H1 (cell line): ENCODE data around the gene SKP1.
"Not testable (repeated sequence)": the region's sequence is repeated elsewhere in the genome, so short reads cannot be mapped to it uniquely, and the experiment has no call there.

Source experiments
- BRCA1 ChIP-seq: IDR thresholded peaks from 2 replicates; pipeline ENCODE4 v1.6.1; 2012; ENCODE audit warnings: low read depth, low read length, improper control_type of control experiment
- CBX8 ChIP-seq: fragments of 300-800, 300-1000 bp; sonication (generic); IDR thresholded peaks from 2 replicates; pipeline ENCODE4 v1.7.1; 2016; ENCODE audit warnings: low read depth, low read length, borderline replicate concordance
- EP300 ChIP-seq, 2 experiments: IDR thresholded peaks; 1 replicate in 1 of 2; 2 replicates in 1 of 2; pipeline ENCODE4 v1.6.1; 2011 to 2012; ENCODE audit warnings: low read depth in 2 of 2, low read length in 2 of 2, mild to moderate bottlenecking in 2 of 2, borderline replicate concordance in 1 of 2, inconsistent platforms in 1 of 2, moderate library complexity in 1 of 2
- EZH2 ChIP-seq: fragments of 200-600 bp; sonication (generic); IDR thresholded peaks from 2 replicates; pipeline ENCODE4 v1.7.1; 2012; ENCODE audit warnings: low read depth, mild to moderate bottlenecking, moderate library complexity, low read length, inconsistent platforms; ENCODE audit not compliant: severe bottlenecking
- GTF2F1 ChIP-seq: IDR thresholded peaks from 2 replicates; pipeline ENCODE4 v1.6.1; 2012; ENCODE audit warnings: low read depth, low read length, improper control_type of control experiment, borderline replicate concordance
- NANOG ChIP-seq: IDR thresholded peaks from 2 replicates; pipeline ENCODE4 v1.6.1; 2011; ENCODE audit warnings: low read length, low read depth, mild to moderate bottlenecking, inconsistent platforms; ENCODE audit not compliant: insufficient read depth, poor library complexity, severe bottlenecking
- SP2 ChIP-seq: IDR thresholded peaks from 2 replicates; pipeline ENCODE4 v1.6.1; 2012; ENCODE audit warnings: mild to moderate bottlenecking, low read length, inconsistent platforms
- TAF7 ChIP-seq: optimal IDR thresholded peaks from 2 replicates; pipeline ENCODE3; 2011; ENCODE audit warnings: low read depth, mild to moderate bottlenecking, inconsistent platforms, low read length, moderate library complexity, borderline replicate concordance
- TBP ChIP-seq: IDR thresholded peaks from 2 replicates; pipeline ENCODE4 v1.6.1; 2011; ENCODE audit warnings: low read depth, low read length, improper control_type of control experiment
- TF ChIP-seq, protein P1 (sequence below), 3 experiments: IDR thresholded peaks; 1 replicate in 2 of 3; 2 replicates in 1 of 3; pipeline versions ENCODE4 v1.5.1 to v1.6.1; 2011; ENCODE audit warnings: low read length in 3 of 3, mild to moderate bottlenecking in 3 of 3, inconsistent platforms in 2 of 3, low read depth in 1 of 3, moderate library complexity in 1 of 3; ENCODE audit not compliant: insufficient read depth in 1 of 3; ENCODE audit errors: control extremely low read depth in 1 of 3

DNA sequence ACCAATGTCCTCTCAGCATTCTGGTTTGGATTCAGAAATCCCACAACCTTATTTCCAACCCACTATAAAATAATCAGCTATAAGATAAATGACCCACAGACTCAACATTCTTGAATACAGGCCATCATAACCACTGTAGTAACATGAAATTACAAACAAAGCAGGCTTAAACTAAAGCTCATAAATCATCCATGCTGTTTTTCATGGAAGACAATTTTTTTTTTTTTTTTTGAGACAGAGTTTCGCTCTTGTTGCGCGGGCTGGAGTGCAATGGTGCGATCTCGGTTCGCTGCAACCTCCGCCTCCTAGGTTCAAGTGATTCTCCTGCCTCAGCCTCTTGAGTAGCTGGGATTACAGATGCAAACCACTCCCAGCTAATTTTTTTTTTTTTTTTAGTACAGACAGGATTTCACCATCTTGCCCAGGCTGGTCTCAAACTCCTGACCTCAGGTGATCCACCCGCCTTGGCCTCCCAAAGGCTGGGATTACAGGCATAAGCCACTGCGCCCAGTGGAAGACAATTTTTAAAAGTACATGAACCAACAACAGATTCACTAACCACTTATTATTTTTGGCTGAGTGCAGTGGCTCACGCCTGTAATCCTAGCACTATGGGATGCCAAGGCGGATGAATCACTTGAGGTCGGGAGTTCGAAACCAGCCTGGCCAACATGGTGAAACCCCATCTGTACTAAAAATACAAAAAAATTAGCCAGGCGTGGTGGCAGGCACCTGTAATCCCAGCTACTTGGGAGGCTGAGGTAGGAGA, 34.7 kb upstream of the SKP1 start:
- TF ChIP-seq CBX8; SP2; EZH2; TAF7; NANOG; EP300 (IDR thresholded peaks at IDR 0.05; ENCODE audit: borderline replicate concordance in 1 of 2, low read depth in 2 of 2, low read length in 2 of 2); TBP; GTF2F1; BRCA1: not testable (repeated sequence)
- TF ChIP-seq, protein P1, sequence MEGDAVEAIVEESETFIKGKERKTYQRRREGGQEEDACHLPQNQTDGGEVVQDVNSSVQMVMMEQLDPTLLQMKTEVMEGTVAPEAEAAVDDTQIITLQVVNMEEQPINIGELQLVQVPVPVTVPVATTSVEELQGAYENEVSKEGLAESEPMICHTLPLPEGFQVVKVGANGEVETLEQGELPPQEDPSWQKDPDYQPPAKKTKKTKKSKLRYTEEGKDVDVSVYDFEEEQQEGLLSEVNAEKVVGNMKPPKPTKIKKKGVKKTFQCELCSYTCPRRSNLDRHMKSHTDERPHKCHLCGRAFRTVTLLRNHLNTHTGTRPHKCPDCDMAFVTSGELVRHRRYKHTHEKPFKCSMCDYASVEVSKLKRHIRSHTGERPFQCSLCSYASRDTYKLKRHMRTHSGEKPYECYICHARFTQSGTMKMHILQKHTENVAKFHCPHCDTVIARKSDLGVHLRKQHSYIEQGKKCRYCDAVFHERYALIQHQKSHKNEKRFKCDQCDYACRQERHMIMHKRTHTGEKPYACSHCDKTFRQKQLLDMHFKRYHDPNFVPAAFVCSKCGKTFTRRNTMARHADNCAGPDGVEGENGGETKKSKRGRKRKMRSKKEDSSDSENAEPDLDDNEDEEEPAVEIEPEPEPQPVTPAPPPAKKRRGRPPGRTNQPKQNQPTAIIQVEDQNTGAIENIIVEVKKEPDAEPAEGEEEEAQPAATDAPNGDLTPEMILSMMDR (IDR thresholded peaks at IDR 0.05; ENCODE audit: control extremely low read depth in 1 of 3, insufficient read depth in 1 of 3, low read depth in 1 of 3, low read length in 3 of 3) = not testable (repeated sequence)
